HG03571 (cell line): Measurements from ENCODE around the gene TAMALIN.
"Not testable (repeated sequence)": the region's sequence is repeated elsewhere in the genome, so short reads cannot be mapped to it uniquely, and the experiment has no call there.

ENCODE experiments used
- ATAC-seq: cut with Tn5 transposase; IDR thresholded peaks from one replicate; pipeline ENCODE4 v1.9.1; 2021; ENCODE audit not compliant: unreplicated experiment

TAMALIN gene

DNA sequence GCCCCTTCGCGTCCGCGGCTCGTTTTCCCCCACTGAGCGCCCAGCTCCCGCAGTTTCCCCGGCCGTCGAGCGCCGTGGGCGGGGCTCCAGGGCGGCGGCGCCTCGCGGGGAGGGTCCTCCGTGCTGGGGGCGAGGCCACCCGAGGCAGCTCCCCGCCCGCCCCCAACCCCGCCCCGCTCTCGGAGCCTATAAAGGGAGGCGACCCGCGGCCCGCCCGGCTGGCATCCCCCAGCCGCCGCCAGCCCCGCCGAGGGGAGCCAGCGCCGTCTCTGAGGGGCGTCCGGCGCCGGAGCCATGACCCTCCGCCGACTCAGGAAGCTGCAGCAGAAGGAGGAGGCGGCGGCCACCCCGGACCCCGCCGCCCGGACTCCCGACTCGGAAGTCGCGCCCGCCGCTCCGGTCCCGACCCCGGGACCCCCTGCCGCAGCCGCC, at the start of gene TAMALIN:
Gene TAMALIN (plus strand): TSS at position 221 of the 432 bp plus-strand sequence. CDS start 74 bp downstream, at position 295.
- ATAC-seq: no peak

DNA sequence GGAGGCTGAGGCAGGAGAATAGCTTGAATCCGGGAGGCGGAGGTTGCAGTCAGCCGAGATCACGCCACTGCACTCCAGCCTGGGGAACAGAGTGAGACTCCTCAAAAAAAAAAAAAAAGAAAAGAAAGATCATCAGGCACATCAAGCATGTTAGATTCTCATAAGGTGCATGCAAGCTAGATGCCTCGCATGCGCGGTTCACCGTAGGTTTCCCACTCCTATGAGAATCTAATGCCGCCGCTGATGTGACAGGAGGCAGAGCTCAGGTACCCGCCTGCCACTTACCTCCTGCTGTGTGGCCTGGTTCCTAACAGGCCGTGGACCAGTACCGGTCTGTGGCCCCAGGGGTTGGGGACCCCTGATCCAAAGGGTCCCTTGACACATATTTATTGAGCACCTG, 48.2 kb upstream of the TAMALIN start:
- no peak for ATAC-seq

DNA sequence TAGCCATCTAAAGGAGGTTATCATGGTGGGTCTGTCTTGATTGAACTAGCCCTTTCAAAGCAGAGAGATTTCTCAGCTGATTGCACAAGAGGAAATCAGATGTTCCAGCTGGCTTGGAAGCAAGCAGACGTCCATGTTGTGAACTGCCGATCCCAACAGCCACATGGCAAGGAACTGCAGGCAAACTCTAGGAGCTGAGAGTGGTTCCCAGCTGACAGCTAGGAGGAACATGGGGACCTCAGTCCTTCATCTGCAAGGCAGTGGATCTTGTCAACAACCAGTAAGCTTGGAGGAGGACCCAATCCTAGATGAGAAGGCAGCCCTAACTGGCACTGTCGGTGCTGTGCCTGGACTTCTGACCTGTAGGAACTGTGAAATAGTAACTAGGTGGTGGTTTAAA, 47.5 kb upstream of the TAMALIN start:
- ATAC-seq: no peak

DNA sequence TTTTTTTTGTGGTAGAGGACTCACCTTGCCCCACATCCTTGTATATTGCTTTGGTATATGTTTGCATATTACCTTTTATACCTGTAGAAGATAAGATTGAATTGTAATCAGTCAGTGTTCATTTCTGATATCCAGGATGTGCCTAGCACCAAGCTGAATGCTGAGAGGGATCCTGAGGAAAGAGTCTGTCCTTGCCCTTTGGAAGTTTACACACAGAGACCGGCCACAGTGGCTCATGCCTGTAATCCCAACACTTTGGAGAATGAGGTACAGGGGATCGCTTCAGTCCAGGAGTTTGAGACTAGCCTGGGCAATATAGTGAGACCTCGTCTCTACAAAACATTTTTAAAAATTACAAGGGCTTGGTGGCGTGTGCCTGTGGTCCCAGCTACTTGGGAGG, 46.8 kb upstream of the TAMALIN start:
- no peak for ATAC-seq

DNA sequence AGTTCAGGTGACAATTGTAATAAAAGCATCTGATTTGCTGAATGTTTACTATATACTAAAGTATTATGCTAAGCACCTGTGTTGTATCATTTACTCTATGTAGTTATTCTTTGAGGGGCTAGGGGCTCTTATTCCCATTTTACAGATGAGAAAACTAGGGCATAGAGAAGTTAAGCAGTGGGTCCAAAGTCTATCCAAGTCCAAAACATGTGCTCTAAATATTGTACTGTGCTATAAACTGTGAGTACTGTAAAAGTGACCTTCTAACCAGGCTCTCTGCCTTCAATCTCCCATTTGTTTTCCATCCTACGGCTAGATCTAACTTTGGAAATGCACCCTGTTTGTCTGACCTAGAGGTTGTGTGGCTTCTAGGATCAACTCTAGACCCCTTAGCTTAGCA, 46.3 kb upstream of the TAMALIN start:
- no peak for ATAC-seq

DNA sequence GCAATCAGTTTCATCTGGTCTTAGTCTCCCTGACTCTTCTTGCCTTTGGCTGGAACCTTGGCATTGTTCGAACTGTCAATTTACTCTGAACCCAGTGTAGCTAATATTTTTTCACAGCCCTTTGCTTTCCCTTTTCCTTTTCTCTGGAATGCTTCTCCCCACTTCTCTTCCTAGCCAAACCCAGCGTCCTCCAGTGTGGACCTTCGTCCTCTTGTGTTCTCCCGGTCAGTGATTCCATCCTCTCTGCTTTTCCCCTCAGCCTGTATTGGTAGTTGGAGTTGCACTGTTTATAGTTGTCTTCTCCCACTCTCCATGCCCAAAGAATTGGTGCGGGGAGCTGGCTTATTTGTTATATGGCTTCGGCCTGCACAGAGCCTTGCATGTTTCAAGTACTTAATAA, 45.9 kb upstream of the TAMALIN start:
- no peak for ATAC-seq

DNA sequence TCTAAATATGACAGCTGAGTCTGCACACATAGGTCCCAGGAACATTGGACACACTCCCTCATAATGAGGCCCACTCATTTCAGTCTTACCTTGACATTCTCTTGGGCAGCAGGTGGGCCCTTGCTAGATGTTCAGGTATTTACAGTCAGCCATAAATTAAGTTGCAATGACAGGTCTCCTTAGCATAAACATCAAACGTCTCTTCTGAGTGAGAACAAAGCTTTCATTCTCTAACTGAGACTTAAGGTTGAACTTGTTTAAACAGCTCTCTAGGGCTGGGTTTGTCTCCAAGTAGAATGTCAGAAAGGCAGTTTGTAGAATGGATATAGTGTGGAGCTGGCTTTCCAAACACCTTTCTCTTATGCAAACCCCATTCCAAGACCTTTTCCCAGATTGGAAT, 44.9 kb upstream of the TAMALIN start:
- ATAC-seq: no peak

DNA sequence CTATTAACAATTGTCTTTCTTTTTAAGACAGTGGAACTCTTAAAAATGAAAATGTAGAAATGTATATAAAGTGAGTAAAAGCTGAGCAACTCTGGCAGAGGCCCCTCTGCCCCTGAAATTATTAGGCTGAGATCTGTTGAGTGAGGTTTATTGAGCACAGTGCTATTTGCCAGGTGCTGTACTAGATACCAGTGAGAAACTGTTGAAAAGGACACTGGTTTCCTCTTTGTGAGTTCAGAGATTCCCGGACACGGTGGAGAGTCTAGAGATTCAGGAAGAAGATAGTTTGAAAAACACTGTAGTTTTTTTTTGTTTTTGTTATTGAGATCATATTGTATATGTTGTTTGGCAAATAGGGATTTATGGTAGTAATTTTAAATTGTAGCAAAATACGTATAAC, 44.0 kb upstream of the TAMALIN start:
- no peak for ATAC-seq

DNA sequence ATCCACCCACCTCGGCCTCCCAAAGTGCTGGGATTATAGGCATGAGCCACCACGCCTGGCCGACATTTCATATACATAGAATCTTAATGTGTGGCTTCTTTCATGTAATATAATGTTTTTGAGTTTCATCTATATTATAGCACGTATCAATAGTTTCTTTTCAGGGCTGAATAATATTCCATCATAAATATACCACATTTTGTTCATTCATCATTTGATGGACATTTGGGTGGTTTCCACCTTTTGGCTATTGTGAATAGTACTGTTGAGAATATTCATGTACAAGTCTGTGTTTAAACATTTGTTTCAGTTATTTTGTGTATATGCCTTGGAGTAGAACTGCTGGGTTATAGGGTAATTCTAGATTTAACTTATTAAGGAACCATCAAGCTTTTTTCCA, 43.3 kb upstream of the TAMALIN start:
- no peak for ATAC-seq

DNA sequence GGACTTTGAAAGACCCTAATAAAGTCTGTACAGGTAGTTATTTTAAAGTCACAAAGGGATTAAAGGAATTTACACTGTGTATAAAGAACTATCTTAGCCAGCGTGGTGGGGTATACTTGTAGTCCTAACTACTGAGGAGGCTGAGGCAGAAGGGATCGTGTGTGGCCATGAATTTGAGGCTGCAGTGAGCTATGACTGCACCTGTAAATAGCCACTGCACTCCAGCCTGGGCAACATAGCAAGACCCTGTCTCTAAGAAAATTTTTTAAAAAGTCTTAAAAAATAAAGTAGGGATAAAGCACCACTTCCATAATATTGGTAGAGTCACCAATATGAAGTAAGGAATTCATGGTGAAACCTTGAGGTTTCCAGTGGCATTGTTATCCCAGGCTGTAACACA, 37.1 kb upstream of the TAMALIN start:
- no peak for ATAC-seq

DNA sequence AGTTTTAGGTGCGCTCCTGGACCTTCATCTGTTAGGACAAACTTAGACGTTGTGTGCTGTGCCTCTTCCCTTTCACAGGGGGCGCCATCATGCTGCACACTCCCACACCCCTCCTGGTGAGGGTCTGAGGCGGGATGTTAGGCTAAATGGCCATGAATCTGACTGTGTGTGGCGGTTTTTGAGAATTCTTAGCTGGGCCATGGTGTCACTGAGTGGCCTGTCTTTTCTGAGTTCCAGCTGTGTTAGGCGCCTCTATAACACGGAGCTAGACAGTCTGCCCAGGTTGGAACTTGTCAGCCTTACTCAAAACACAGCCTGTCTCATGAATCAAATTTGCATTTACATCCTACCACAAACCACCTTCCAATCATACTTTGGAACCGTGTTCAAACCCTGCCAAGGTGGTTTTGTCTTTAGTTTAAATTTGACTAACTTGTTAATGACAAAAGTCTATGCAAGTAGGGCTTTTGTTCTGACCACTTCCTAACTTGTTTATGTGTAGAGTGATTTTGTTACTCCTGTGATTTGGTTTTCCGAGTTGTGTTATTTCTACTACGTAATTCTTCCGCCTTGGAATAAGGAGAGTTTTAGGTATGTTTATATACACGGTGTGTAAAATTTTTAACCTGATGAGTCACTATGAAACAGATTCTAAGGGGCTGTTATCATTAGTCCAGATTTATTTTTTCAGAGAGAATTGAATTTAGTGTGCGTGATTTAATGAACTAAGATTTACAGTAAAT, 35.7 kb upstream of the TAMALIN start:
- ATAC-seq: peak; percentile 89

DNA sequence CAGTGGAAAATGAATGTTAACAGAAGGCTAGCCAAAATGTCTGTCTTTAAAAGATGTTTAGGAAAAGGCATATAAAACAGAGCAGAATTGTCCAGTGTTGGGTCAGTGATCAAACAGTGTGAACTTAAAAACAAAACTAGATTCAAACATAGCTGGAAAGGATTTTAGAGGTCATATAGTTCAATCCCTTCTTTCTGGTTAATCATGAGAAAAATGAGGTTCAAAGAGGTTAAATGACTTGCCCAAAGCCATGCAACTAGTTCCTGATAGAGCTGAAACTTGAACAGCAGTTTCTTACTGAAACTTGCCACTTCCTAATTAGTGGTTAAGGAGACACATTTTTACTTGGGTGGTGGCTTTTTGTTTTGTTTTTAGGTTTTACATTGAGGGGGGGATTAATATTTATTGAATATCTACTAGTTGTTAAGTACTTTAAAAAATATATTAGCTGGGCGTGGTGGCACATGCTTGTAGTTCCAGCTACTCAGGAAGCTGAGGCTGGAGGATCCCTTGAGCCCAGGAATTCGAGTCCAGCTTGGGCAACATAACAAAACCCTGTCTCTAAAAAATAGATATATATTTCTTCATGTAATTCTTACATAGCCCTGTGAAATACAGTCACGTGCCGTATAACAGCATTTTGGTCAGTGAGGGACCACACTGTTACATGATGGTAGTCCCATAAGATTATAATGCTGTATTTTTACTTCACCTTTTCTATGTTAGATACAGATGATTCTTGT, 34.9 kb upstream of the TAMALIN start:
- no peak for ATAC-seq

DNA sequence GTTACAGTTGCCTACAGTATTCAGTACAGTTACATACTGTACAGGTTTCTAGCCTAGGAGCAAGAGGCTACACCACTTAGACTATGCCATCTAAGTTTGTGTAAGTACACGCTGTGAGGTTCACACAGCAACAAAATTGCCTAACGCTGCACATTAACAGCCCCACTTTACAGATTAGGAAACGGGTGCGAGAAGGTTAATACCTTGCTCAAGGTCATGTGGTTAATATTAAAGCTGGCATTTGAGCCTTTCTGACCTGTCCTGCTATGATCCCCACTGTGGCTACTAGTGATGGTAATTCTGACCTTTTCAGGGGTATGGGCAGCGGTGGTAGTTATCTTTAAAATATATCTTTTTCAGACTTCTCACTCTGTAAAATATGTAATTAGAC, 34.3 kb upstream of the TAMALIN start:
- ATAC-seq: no peak

DNA sequence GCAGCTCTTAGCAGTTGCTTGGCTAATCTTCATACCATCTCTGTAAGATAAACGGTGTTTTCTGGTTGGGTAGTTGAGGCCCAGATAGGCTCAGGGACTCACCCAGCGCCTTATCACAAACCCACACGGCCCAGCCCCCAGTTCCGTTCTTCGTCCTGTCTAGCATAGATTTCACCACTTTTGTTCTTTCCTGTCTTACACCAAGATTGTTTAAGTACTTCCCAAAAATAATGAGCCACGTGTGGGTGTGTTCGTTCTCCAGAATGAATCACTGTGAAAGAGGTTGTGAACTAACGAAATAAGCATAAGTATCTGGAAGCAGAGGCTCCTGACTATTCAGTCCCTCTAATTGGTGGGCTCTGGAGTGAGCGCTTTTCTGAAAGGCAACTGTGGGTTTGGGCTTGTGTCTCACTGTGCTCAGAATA, 33.9 kb upstream of the TAMALIN start:
- ATAC-seq: no peak

DNA sequence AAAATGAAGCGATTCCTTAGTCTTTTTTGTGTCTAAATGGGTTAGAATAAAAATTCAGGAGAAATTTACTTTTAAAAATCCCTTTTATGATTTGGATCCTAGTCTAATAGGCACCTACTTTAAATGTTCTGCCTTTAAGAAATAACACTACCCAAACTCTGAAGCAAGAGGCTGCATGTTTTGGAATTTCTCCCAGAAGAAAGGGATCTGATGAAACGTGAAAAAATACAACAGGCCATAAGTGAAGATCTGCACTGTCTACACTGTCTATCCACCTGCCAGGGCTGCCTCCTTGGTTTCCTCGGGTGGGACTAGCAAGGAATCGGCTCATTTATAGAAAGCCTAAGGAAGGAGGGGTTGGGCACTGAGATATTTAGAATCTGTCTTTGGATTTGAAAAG, 33.2 kb upstream of the TAMALIN start:
- ATAC-seq: no peak

DNA sequence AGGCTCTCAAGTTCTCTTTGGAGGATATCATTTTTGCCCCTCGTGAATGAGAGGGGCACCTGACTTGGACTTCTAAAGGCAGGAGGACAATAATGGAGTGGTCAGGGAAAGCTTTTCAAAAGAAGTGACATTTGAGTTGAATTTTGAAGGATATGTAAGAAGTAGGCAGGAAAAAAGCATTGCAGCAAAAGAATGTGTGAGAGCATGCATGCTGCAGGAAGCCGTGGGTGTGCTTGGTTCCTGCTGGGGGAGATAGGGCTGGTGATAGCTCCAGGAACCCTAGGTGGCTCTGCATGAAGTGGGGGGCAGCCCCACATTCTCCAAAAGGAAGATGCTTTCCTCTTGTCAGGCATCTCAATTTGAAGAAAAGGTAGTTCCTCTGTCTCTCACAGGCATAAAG, 32.1 kb upstream of the TAMALIN start:
- ATAC-seq: no peak

DNA sequence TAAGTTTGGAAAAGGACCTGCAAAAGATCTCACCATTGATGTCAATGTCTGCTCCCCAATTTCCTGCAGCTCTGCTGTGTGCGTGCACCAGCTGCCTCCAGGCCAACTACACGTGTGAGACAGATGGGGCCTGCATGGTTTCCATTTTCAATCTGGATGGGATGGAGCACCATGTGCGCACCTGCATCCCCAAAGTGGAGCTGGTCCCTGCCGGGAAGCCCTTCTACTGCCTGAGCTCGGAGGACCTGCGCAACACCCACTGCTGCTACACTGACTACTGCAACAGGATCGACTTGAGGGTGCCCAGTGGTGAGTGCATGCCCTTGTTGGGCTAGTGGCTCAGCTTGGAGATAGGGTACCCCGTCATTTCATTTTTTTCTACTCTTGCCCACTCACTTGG, 31.6 kb upstream of the TAMALIN start:
- no peak for ATAC-seq

DNA sequence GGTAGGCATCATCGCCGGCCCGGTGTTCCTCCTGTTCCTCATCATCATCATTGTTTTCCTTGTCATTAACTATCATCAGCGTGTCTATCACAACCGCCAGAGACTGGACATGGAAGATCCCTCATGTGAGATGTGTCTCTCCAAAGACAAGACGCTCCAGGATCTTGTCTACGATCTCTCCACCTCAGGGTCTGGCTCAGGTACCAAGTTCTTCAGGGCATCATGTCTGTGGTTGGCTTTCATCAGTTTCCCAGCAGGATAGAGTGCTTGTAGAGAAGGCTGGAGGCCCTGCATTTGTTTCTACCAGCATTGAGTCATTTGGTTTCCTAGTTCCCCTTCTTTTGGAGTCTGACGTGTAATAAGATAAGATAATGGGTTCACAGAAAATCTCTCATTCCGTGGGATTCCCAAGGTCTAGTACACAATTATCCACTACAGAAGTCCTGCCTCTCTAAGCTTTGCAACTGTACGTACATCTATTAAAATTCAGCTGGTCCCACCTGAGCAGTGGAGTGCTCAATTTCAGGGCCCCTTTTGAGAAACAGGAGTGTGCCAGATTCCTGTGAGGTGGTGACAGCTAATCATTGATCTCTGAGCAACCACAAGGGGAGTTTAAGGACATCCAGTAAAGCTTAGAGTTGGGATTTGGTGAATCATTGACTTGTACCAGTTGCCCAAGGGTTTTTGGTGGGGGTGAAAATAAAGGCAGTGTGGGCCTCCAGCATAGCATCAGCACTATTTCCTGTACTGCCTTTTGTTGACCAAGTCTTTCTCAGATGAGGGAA, 30.2 kb upstream of the TAMALIN start:
- no peak for ATAC-seq

DNA sequence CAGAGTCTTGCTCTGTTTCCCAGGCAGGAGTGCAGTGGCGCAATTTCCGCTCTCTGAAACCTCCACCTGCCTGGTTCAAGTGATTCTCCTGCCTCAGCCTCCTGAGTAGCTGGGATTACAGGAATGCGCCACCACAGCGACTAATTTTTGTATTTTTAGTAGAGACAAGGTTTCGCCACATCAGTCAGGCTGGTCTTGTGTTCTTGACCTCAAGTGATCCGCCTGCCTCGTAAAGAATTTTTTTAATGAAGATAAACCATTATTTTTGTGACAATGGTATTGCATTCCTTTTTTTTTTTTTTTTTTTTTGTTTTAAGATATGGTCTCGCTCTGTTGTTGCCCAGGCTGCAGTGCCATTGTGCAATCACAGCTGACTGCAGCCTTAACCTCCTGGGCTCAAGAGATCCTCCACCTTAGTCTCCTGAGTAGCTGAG, 29.4 kb upstream of the TAMALIN start:
- no peak for ATAC-seq

DNA sequence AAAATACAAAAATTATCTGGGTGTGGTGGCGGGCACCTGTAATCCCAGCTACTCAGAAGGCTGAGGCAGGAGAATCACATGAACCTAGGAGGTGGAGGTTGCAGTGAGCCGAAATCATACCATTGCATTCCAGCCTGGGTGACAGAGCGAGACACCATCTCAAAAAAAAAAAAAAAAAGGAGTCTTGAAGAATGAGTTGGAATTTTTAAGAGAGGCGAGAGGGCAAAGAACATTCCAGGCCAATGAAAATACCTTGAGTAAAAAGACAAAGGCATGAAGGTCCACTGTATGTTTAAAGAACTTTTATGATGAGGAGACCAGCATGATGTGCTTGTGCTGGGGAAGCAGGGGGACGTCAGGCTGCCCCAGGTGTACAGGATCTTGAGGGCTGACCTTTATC, 27.4 kb upstream of the TAMALIN start:
- ATAC-seq: not testable (repeated sequence)

DNA sequence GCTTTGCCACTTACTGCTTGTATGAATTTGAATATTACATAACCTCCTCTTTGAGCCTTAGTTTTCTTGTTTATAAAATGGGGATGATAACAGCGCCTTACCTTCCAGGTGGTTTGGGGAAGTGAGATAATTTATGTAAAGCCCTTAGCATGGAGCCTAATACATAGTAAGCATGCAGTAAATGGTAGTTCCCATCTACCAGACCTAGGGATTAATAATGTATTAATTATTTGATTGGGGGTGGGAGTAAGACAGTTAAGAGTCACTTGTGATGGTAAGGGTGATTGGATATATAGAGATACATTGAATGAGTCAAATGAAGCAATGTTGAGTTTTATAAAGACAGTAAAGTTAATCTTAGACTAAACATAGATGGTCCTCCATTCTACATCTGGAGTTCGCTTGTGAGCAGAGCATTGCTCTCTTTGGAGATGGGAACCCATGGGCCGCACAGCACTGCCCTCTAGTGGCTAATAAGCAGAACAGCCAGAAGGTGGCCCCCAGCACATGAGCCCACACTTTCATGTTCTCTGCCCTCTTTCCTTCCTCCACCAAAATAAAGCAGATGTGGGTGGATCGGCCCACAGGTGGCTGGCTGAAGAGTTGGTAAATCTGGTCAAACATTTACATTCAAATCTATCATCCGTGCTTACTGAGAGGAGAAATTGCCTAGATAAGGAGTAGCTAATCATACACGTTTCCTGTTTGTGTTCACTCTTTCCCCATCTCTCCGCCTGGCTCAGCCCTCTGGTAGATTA, 26.5 kb upstream of the TAMALIN start:
- ATAC-seq: no peak
